Hematopoietic multipotent progenitor cell treated with erythropoietin and hydrocortisone succinate and interleukin-3 and kit ligand, for 15 days (in vitro differentiated cells): Measurements from ENCODE around the gene ZNF594.
A peak's percentile ranks its signal among the peaks of the same experiment; 100 is the strongest.
"Not testable (repeated sequence)": the region's sequence is repeated elsewhere in the genome, so short reads cannot be mapped to it uniquely, and the experiment has no call there.

ENCODE experiments used
- DNase-seq: peaks from one replicate; pipeline ENCODE4 v3.0.0-alpha.2; 2015; ENCODE audit warnings: low spot score

The ZNF594 gene

DNA sequence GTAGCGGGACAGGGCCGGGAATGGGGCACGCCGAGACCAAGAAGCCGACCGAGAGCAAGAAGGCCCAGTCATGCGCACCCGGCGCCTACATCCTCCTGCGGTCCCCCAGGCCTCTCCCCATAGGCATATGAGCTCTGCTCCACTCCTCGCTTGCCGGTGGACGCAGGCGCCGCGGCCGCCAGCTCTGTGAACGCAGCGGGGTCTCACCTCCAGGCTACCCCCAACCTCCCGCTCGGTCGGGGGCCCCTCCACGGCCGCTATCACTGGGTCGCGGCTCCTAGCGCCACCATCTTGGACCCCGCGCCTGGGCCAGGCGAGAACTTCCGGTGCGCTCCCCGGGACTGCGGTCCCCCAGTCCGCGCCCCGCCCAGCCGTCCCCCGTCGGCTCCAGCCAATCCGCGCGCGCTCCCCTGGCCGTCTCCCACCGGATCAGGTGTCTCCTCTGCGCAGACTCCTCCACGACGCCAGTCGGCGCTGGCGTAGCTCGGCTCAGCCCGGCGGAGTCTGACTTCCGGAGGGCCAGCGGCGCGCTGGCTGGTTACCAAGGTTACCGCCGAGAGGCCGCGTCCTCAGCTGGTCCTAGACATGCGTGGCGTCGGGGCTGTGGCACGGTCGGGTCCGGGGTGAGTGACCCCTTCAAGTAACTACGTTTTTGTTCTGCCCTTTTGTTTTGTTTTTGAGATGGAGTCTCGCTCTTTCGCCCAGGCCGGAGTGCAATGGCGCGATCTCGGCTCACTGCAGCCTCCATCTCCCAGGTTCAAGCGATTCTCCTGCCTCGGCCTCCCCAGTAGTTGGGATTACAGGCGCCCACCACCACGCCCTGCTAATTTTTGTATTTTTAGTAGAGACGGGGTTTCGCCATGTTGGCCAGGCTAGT is at the start of gene ZNF594:
Gene ZNF594, minus strand, starts transcription at position 328 of the 877 bp plus-strand sequence. CDS start 7,612 bp downstream, outside the sequence.
- peak; percentile 90 for DNase-seq

DNA sequence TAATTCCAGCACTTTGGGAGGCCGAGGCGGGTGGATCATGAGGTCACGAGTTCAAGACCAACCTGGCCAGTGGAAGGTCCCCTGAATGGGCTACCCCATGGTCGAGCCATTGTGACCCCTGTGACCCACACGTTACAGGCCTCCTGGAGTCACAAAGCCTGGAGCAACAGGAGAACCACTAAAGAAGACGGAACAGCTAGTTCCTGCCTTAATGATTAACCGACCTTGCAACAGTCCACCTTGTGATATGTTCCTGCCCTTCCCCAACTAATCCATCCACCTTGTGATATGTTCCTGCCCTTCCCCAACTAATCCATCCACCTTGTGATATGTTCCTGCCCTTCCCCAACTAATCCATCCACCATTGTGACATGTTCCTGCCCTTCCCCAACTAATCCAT is 48.1 kb upstream of the ZNF594 start:
- not testable (repeated sequence) for DNase-seq

DNA sequence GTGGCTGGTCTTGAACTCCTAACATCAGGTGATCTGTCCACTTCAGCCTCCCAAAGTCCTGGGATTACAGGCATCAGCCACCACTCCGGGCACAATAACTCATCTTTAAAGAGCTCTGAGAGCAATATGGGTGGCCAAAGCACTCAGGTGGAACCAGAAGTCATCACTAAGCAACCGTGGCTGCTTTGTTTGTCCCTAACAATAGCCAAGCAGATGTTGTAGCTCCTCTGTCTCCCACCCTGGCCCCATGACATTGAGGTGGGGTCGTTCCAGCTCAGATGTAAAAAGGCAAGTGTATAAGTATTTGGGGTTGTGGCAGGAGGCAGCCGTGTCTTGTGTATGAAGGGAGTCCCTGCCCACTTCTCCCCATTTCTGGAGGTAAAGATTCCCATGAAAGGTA is 46.7 kb upstream of the ZNF594 start:
- DNase-seq: no peak

DNA sequence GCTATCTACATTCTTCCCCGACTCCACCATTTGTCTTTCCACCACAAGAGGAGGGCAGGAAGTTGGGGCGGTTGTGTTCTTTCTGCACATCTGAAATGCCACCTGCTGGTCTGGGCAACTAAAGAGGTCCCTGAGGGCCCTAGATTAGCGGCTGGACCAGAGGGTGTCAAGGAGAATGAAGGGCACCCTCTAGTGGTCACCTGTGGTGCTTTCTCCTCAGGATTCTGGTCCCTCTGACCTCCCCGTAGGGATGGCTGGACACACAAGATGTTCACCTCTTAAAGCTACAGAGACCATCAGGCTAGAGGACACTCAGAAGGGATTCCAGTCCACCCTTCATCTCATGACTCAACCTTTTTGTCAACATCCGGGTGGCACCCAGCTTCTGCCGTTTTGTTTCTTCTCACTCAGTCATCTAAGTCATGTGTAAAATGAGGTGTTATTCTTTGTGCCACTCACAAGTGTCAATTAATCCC is 45.9 kb upstream of the ZNF594 start:
- peak; percentile 58 for DNase-seq

DNA sequence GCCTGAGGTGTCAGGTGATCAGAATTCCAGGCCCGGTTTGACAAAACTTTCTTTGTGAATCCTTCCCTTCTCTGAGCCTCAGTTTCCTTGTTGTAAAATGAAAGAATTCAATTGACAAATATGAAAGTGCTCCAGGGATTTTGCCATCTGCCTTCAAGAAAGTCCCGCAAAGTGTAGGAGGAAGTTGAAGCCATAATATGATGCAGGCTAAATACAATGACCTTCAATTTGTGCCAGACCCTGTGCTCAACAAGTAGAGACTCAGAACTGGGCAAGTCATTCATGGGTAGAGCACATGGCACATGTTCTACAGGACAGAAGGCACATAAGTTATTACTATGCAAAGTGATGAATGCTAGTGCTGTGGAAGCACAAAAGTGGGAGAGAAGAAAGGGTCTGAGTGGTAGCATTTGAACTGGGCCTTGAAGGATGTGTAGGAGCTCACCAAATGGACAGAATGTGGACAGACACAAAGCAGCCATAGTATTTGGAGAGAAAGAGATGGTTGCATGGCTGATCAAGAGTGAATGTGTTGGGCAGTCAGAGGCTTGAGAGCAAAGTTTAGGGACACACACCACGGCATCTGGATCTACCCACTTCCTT is 45.4 kb upstream of the ZNF594 start:
- DNase-seq: no peak

DNA sequence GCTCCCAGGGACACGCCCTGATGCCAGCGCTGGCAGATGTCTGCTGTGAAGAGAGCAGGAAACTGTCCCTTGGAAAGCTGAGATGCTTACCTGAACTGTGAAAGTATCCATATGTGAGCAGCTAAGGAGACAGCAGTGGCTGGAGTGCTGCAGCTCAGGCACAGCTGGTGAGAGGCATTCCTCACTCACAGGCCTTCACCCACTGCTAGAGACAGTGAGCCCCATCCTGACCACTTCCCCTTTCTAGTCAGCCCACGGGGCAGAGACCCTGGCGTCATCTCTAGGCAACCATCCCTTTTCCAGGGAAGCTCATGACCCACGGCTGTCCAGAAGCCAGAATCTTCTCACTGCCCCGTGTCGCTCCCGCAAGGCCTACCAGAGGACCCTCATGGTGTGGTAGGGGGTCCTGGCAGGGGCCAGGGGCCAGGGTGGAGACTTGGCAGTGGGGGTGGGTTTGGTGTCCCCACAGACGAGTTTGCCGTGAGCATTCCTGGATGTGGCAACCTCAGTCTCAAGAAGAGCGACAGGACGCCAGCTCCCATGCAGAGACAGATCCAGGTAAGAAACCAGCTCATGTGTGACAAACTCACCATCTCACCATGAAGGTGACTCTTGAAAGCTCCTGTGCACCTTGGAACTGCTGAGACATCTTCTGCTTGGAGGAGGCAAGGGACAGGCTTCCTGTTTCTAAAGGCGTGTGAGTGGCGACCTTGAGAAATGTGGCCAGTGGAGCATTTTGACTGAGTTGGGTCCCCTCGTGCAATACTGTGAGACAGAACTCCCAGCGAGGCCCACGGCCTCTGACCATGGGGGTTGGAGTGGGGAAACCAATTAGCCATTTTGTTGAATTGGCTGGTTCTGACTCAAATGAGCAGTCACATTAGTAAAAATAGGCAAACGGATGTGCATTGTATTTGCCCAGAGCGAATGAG is 43.2 kb upstream of the ZNF594 start, which contains the start of gene SCIMP:
Gene SCIMP, minus strand, starts transcription at position 216 of the 932 bp plus-strand sequence. Its CDS starts 105 bp downstream, at position 111.
- DNase-seq: no peak

DNA sequence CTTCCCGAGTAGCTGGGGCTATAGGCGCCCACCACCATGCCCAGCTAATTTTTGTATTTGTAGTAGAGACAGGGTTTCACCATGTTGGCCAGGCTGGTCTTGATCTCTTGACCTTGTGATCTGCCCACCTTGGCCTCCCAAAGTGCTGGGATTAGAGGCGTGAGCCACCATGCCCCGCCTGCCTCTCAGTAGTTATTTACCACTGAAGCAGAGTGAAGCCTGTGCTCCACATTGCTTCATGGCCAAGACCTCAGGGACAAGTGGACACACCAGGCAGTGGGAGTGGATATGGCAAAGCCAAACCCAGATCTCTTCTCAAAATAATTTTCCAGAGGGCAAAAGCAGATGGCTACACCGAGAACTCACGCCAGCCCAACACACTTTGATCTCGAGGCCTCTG is 41.8 kb upstream of the ZNF594 start:
- not testable (repeated sequence) for DNase-seq

DNA sequence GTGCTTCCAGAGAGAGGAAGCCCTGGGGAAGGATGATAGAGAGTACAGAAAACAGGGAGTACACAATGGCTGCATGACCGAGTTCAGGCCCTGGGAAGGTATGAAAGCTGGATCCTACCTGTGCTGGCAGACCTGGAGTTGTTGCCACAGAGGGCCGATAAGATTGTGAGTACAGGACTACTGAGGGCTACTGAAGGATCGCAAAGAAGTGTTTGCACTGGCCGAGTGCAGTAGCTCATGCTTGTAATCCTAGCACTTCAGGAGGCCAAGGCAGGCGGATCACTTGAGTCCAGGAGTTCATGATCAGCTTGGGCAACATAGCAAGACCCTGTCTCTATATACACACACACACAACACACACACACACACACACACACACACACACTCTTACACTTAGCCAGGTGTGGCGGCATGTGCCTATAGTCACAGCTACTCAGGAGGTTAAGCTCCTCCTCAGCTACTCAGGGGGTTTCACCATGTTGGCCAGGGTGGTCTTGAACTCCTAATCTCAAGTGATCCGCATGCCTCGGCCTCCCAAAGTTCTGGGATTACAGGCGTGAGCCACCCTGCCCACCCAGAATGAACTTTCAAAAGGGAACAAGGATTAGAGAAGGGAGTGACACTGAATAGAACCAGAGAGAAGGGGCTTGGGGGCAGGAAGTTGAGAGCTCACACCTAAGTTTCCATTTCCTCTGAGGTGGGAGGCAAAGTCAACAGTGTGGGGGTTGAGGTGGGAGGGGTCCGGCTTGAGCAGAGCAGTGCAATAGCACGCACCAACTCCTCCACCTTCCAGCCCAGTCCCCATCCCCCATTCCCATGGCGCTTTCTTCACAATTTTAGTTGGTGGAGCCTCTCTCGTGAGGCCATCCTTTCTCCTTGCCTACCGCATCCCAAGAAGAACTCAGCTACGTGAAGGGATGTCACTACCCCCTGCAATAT is 35.5 kb upstream of the ZNF594 start:
- DNase-seq: no peak

DNA sequence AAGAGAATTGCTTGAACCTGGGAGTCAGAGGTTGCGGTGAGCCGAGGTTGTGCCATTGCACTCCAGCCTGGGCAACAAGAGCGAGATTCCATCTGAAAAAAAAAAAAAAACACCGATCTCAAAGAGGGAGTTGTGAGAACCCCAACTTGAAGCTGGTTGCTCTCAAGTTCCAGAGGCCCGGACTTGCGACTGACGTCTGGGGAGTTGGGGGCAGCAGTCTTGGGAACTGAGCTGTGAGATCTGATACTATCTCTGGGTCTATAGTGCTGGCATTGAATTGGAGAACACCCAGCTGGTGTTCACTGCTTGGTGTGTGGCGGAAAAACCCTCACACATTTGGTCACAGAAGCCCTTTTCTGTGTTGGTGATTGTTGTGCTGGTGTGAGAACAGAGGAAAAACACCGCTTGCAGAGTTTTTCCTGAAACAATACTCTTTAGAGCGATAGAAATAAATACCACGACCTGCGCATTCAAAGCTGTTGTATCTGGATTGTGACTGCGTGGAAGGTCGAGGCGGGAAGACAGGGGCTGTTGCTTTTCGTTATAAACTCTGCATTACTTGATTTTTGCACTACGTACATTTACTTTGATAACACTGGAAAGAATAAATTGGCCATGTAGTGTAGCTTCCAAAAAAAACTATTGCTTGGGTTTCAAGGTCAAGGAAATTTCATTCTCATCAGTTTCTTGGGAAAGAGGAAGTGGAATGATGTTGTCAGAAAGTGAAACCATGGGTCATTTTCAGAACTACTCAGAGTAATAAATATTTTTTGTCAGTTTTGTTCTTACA is 34.2 kb upstream of the ZNF594 start:
- no peak for DNase-seq

DNA sequence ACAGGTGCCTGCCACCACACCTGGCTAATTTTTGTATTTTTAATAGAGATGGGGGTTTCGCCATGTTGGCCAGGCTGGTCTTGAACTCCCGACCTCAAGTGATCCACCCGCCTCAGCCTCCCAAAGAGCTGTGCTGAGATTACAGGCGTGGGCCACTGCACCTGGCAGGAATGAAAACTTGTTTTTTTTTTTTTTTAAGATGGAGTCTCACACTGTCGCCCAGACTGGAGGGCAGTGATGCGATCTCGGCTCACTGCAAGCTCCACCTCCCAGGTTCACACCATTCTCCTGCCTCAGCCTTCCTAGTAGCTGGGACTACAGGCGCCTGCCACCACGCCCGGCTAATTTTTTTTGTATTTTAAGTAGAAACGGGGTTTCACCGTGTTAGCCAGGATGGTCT is 30.2 kb upstream of the ZNF594 start:
- DNase-seq: not testable (repeated sequence)

DNA sequence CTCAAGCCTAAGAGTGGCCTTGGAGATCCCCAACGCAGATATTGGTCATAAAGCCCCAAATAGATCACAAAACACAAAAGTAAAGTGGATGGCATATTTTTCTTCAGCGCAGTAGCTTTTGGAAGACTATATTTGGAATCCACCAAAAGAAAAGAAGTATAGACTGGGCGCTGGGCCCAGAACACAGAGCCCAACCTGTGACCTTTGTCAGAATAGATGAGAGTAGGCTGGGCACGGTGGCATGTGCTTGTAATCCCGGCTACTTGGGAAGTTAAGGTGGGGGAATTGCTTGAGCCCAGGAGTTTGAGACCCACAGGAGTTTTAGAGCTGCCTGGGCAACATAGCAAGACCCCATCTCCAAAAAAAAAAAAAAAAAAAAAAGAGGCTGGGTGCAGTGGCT is 28.4 kb upstream of the ZNF594 start:
- no peak for DNase-seq

DNA sequence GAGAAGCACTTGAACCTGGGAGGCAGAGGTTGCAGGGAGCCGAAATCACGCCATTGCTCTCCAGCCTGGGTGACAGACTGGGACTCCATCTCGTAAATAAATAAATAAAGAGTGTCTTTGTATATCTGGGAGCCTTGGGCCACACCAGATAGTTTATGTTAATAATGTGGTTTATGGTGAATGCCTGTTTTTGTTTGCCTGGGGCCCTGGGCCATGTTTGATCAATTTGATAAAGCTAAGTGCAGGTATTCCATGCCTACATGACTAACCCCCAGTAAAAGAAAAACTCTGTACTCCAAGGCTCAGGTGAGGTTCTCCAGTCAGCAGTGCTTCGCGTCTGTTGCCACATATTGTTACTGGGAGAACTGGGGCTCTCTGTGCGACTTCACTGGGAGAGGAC is 27.9 kb upstream of the ZNF594 start:
- DNase-seq: no peak

DNA sequence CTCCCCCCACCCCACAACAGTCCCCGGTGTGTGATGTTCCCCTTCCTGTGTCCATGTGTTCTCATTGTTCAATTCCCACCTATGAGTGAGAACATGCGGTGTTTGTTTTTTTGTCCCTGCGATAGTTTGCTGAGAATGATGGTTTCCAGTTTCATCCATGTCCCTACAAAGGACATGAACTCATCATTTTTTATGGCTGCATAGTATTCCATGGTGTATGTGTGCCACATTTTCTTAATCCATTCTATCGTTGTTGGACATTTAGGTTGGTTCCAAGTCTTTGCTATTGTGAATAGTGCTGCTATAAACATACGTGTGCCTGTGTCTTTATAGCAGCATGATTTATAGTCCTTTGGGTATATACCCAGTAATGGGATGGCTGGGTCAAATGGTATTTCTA is 25.9 kb upstream of the ZNF594 start:
- DNase-seq: not testable (repeated sequence)

DNA sequence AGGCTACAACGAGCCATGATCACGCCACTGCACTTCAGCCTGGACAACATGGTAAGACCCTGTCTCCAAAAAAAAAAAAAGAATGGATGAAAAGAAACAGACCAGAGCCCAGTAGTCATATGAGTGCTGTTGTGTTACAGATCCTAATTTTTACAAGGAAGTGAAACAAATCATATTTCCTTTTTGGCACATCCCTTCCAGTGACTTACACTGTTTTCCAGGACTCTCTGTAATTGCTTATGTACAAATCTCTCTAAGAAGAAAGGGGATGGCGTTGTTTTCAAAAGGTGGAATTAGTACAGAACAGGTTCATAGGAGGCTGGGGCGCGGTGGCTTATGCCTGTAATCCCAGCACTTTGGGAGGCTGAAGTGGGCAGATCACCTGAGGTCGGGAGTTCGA is 19.8 kb upstream of the ZNF594 start:
- DNase-seq: no peak

DNA sequence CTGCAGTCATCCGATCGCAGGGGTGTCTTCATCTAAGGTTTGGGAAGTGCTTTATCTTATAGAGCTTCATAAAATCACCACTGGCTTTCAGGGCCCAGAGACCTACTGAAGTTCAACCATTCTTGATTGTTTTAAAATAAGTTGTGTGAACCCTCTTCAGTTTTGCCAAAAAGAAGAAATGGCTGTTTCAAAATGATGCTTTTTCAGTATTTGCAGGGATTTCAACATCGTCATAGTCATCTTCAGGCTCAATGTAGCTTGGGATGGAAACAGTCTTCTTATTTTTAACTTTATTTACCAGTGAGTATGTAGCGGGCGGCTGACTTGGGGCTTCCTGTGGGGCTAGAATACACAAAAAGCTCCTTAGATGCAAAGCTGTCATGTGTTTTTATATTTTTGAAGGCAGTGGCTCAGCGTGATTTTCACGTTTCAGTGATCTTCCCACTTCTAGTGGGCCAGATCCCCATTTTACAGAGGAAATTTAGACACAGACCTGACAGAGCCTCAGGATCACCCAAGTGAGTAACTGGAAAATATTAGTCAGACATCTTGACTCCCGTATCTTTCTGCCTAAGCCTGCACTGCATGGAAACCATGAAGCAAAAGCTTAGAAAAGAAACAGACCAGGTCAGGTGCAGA is 19.1 kb upstream of the ZNF594 start:
- no peak for DNase-seq

DNA sequence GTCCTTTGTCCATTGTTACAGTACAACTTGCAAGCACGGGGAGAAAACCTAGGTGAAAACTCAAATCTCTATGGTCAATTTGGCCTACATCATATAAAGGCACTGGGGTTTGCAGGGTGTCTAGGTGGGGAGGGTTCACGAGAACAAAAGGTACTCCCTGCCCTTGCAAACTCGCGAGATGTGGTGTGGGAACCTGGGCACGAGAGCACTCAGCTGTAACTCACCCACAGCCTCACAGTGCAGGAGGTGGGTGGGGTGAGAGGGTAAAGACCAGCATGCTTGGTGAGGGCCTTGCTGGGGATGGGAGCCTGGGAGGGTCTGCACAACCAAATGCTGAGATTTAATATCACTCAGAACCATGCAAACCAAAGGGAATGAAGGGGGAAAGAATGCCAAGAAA is 18.4 kb upstream of the ZNF594 start:
- no peak for DNase-seq

DNA sequence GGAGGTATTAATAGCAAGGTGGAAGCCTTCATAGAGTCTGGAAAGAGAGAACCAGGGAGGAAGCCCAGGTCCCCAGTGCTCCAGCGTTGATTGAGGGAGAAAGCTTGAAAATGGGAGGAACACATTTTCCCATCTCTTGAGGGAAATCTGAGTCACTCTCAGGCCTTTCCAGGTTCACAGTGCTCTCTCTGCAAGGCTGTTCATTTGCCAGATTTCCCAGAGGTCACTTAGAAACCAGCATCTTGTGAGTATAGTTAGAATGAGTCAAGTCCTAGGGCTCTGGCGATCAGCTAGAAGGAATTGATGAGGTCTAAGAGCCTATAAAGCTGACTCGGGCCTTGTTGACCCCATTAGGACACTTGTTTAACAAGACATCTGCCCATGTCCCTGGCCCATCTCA is 17.7 kb upstream of the ZNF594 start:
- no peak for DNase-seq

DNA sequence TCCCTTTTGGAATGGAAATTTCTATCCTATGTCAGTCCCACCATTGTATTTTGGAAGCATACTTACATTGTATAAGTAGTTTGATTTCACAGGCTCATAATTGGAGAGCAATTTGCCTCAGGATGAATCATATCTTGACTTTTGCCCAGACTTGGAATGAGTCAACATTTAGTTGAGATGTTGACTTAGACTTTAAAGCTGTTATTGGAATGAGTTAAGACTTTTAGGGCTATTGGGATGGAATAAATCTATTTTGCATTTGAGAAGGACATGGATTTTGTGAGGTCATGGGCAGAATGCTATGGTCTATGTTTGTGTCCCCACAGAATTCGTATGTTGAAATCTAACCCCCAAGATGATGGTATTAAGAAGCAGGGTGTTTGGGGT is 12.2 kb upstream of the ZNF594 start:
- DNase-seq: no peak

DNA sequence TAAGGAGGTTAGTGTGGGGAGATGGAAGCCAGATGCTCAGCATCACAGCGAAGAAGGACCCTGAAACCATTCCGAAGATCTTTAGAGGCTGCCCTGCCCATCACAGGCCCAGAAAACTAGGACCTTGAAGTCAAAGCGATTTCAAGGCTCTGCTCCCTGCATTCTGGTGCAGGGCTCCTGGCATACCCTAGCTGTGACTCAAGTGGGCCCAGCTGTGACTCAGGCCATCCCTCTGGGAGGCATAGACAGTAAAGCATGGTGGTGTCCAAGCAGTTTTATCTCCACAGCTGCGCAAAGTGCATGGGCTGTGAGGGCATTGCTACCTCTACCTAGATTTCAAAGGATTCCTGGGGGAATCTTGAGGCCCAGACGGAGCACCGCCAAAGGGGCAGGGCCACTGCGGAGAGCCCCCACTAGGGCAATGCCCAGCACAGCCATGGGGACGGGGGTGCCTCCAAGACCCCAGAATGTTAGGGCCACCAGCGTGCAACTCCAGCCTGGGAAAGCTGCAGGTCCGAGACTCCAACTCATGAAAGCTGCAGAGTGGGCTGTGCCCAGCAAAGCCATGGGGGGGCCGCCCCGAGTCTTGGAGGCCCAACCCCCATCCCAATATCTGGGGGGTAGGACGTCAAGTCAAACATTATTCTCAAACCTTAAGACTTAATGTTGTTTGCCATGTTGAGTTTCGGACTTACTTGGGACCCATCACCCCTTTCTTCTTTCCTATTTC is 11.7 kb upstream of the ZNF594 start:
- DNase-seq: no peak
